ENCODE data around the gene SHB.
"Not testable (repeated sequence)": the region's sequence is repeated elsewhere in the genome, so short reads cannot be mapped to it uniquely, and the experiment has no call there.

The SHB gene

DNA sequence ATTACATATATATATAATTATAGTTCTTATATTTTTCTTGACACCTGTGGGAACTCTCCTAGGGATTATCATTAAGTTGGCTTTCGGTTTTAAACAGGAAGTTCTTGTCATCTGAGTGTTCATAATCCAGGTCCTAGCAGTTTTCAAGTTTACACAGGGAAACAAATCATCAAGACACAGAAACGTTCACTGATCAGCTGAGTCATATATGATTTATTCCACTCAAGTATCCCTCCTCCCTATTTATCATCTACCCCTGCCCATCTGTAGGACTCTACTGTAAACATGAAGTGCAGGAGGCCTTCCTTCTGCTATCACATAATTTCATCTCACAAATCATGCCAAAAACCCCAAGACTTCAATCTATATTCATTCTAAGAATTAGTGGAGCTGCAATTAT, 171.4 kb downstream of the SHB start:
- no peak for DNase-seq (ENCODE audit: low spot score)

DNA sequence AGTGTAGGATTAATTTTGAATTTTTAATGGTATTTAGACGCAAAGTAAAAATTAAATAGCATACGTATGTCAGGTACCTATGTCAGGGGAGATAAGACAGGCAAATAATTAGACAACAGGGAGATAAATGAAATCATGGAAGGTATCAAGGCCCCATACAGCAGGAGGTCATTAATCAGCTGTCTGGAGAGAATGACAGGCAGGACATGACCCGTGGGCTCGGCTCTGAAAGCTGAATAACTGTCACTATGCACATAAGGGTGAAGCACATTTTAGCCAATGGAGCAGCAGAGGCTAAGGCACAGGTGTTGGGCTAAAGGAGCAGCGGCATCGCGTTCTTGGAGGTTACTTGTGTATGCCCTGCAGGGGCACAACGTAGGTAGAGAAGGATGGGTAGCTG, 177.0 kb downstream of the SHB start:
- DNase-seq (ENCODE audit: low spot score), result no peak

- not testable (repeated sequence) for DNase-seq (ENCODE audit: low spot score)
Observed at GRCh38 chr9:37891042-37891441, 178.0 kb downstream of the SHB start.

DNA sequence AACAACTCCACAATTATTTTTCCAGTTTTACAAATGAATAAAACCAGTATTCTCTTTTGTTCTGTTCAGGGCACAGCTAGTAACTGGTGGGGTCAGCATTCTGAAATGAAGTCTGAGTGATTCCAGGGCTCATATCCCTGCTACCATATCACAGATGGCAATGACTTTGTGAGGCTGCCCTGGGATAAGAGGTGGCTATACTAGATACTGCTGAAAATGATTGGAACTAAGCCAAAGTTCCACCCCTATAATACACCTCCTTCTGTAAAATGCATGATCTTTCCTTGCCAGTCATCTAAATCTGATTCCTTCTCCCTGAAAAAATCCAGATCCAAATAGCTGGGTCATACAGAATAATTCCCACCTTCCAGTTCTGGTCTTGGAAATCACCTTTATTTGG, 179.5 kb downstream of the SHB start:
- no peak for DNase-seq (ENCODE audit: low spot score)

GRCh38 chr9:37887977-37888583, 180.9 kb downstream of the SHB start:
- DNase-seq (ENCODE audit: low spot score), result not testable (repeated sequence)

DNA sequence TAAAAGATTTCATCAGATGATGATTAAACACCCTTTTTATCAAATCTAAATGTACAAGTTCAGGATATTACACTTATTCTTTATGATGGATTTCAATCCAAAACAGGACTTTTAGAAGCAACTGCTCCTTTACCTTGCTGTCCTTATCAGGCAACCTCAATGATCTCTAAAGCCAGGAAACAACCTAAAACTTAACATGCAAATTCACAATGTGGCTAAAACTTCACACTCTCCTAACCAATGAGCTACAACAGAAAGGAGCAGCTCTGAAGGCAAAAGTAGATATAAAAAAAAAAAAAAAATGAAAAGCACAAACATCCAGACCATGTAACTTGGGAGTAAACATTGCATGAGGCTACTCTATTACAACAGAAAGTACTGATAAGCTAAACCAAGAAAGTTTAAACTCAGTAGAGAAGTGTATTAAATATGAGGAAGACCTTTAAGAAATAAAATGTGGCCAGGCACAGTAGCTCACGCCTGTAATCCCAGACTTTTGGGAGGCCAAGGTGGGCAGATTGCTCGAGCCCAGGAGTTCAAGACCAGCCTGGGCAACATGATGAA, 188.0 kb downstream of the SHB start:
- DNase-seq (ENCODE audit: low spot score), result no peak

DNA sequence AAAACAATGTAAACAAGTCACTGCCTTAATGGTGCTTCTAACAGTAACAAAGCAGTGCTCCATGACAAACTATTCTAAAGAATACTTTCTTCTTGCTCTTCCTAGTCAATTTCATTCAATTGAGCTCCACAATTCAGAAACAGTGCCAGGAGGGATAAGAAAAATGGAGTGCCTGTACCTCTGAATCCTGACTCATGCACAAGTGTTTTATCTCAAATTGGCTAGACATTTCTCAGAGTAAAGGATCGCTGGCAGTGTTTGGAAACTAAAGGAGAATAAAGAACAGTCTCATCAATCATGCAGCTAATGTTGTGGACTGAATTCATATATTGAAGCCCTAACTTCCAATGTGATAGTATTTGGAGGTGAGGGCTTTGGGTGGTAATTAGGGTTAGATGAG, 192.7 kb downstream of the SHB start:
- DNase-seq (ENCODE audit: low spot score), result no peak

- no peak for DNase-seq (ENCODE audit: low spot score)
Observed at GRCh38 chr9:37873955-37874354, 195.1 kb downstream of the SHB start.

DNA sequence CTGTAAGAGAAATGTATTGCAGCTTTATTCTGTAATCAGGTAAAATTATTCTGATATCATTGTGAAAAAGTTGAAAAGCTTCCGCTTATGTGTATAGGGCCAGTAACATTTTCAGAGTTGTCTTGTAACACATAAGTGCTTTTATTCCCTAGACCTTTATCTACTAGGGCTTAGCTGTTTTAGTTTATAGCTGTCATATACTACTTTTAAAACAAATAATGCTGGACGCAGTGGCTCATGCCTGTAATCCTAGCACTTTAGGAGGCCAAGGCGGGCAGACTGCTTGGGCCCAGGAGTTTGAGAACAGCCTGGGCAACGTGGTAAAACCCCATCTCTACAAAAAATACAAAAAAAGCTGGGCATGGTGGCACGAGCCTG, 198.2 kb downstream of the SHB start:
- no peak for DNase-seq (ENCODE audit: low spot score)

GRCh38 chr9:37870081-37870798, 198.8 kb downstream of the SHB start:
- no peak for DNase-seq (ENCODE audit: low spot score)

Data from CD4-positive, alpha-beta T cell treated with Interleukin-15 for 4 hours (primary cell).